Stimulated activated CD4-positive, alpha-beta T cell treated with anti-CD3 and anti-CD28 coated beads, Interleukin-4, amount 100 ng/mL, for 1 hour (primary cell): ENCODE measurements around the gene ARID1A.
"Not testable (repeated sequence)": the region's sequence is repeated elsewhere in the genome, so short reads cannot be mapped to it uniquely, and the experiment has no call there.

Experiments used
- DNase-seq: peaks from one replicate; pipeline ENCODE4 v3.0.0-alpha.2; 2020

The ARID1A gene

GRCh38 chr1:26695356-26696118, at the start of gene ARID1A:
TSS of gene ARID1A (plus strand) at chr1:26696015. CDS start at chr1:26696404, 389 bp downstream.
- peak; percentile 95 for DNase-seq

GRCh38 chr1:26664802-26665201, 31.0 kb upstream of the ARID1A start:
- DNase-seq: no peak

- DNase-seq: no peak
Measured at GRCh38 chr1:26666855-26667254, 29.0 kb upstream of the ARID1A start.

- not testable (repeated sequence) for DNase-seq
Measured at GRCh38 chr1:26668106-26668786, 27.6 kb upstream of the ARID1A start.

GRCh38 chr1:26677306-26678115, 18.3 kb upstream of the ARID1A start:
- peak; percentile 24 for DNase-seq

- no peak for DNase-seq
Measured at GRCh38 chr1:26684763-26685508, 10.9 kb upstream of the ARID1A start.

GRCh38 chr1:26686795-26687194, 9.0 kb upstream of the ARID1A start:
- no peak for DNase-seq

- no peak for DNase-seq
Measured at GRCh38 chr1:26689504-26689903, 6.3 kb upstream of the ARID1A start.

GRCh38 chr1:26690157-26690556, 5.7 kb upstream of the ARID1A start:
- DNase-seq: no peak

GRCh38 chr1:26690576-26691031, 5.2 kb upstream of the ARID1A start:
- DNase-seq: no peak

GRCh38 chr1:26692211-26692792, 3.5 kb upstream of the ARID1A start:
- peak; percentile 71 for DNase-seq

GRCh38 chr1:26692793-26693490, 2.9 kb upstream of the ARID1A start:
- peak; percentile 84 for DNase-seq

- DNase-seq: no peak
Measured at GRCh38 chr1:26693599-26694572, 1.9 kb upstream of the ARID1A start.

GRCh38 chr1:26694638-26695355, 1.0 kb upstream of the ARID1A start:
- no peak for DNase-seq

GRCh38 chr1:26696119-26696653, 371 bp downstream of the ARID1A start:
- DNase-seq: peak; percentile 52

- peak; percentile 76 for DNase-seq
Measured at GRCh38 chr1:26696654-26697430, 1.0 kb downstream of the ARID1A start.

- no peak for DNase-seq
Measured at GRCh38 chr1:26697431-26697977, 1.7 kb downstream of the ARID1A start.
